Stimulated activated CD4-positive, alpha-beta T cell treated with anti-CD3 and anti-CD28 coated beads, Interleukin-4, amount 100 ng/mL, for 1 hour (primary cell): Measurements from ENCODE around the gene FAAH.

ENCODE experiments used
- DNase-seq: peaks from one replicate; pipeline ENCODE4 v3.0.0-alpha.2; 2020

Gene FAAH

DNA sequence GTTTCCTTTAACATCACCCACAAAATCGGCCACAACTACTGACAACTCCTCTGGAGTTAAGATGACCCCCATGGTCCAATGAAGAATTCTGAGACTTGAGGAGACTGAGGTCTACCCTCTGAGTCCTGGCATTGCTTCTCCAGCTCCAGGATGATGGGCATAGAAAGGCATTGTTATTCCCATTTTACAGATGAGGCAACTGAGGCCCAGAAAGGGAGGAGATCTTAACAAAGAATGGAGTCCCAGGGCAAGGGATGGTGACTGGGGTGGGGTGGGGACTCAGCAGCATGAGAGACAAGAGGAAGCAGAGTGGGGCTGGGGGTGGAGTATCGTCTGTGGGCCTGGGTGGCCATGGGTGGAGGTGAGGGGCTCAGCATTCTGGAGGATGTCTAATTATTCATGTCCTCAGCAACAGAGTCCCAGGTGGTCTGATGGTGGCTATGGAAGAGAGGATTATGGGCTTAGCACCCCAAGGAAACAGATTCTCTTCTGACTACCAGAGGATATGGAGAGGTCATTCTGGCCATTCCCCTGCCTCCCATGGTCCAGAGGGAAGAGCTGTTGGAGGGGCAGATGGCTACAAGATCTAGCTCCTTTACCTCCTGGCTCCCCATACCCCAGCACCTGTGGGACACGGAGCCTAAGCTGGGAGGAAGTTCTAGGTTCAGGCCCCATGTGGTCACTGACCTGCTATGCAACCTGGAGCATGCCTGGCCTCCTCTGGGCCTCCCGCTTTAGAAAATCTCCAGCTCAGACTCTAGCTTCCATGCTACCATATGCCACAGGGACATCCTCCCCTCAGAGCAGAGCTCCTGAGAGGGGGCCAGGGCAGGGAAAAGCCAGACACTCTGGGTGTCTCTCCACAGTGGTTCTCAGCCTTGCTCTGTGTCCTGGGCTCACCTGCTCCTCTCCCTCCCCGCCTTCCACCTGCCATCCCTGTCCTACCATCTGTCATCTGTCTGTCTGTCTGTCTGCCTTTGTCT lies 58.1 kb downstream of the FAAH start:
- DNase-seq: no peak

DNA sequence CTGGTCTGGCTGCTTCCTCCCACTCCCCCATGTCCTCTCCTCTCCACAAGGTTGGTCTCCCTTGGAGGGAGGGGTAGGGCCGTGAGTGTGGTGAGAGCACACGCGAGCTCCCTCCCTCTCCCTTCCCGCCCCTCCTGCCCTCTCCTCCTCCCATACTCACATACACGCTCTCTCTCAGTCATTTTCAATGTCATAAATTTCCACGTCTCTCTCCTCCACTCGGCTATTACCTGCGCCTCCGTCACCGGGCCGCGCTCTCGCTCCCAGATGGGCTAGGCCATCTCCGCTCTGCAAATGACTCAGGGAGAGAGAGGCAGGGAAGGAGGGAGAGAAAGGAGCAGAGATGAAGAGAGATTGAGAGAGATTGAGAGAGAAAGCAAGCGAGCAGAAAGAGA lies 58.8 kb downstream of the FAAH start:
- no peak for DNase-seq

DNA sequence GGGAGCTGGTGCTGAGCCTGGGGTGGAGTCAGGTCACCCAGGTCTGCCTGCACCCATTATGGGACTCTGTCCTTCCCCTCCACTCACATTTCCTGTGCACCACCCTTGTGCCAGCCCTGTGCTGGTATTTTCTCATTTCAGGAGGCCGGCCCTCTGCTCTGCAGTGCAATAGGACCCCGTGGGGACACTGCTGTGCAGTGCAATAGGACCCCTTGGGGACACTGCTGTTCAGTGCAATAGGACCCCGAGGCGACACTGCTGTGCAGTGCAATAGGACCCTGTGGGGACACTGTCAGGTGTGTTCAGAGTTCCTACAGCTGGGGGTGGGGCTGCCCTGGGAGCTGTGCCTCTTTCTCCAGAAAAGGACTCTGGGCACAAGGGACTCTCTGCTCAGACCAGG lies 59.3 kb downstream of the FAAH start:
- no peak for DNase-seq

DNA sequence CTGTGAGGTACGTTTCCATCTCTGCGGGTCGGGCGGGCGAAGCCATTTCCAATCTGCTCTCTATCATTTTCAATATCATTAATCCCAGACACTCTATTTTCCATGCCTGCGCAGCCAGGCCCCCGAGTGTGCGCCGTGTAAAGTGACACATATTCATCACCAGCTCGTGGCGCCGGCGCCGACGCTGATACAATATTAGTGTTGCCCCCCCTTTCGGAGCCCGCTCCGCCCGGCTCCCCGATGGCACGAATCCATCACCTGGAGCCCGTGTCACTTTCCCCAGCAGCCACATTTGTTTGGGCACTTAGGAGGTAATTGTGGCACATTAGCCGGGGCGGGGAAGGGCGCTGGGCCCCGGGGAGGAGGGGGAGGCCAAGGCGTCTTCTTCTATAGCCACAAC lies 61.8 kb downstream of the FAAH start:
- DNase-seq: no peak

DNA sequence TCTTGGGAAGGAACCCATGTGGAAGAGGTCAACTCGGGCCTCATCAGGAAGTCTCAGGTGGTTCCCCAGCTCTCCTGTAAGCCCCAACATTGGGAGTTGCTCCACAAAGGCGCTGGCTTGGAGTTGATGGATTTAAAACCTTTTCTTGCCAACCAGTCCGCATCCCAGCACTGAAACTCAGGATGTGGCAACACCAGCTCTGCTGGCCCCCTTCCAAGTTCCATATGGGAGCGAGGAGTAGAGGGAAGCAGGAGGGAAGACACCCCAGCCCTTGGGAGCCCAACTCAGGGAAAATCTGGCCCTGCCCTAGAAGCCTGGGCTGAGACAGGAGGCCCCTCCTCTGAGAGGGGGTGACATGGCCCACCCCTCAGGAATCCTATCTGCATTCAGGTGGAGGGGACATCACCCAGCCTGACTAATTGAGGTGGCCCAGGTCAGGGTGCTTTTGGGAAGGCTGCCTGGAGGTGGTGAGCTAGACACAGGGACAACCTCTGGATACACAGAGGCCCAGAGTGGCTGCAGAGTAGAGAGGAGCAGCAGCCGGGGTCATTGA lies 62.4 kb downstream of the FAAH start:
- no peak for DNase-seq

DNA sequence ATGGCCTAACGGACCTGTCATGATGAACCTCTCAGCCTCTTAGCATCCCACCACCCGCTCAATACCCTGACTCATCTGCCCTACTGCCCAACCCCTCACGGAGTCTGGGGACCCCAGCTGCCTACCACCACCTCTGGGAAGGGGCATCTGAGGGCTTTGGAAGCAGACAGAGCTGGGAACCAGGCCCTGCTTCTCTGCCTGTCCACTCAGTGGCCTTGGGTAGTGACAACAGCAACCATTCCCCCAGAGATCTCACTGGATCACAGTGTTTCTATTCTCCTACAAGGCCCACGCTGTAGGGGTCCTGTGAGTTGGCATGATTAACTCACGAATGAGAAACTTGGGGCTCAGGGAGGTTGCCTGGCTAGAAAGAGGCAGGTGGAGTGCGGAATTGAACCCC lies 63.1 kb downstream of the FAAH start:
- DNase-seq: no peak

DNA sequence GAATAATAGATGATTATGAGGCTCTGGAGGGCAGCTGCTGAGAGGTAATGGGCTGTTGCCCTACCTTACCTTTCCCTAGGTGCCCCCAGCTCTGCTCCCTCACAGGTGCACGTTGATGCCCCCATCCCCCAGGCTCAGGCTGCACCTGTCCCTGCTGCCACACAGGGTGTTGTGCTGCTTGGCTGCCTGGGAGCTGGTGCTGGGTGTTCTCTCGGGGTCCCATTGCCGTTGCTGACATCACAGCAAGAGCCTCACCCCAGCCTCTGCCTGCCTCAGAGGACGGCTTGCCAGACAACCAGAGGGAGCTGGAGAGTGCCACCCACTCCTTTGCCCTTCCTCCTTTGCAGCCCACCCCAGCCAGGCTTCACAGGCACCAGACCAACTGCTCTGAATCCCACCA lies 64.1 kb downstream of the FAAH start:
- no peak for DNase-seq

DNA sequence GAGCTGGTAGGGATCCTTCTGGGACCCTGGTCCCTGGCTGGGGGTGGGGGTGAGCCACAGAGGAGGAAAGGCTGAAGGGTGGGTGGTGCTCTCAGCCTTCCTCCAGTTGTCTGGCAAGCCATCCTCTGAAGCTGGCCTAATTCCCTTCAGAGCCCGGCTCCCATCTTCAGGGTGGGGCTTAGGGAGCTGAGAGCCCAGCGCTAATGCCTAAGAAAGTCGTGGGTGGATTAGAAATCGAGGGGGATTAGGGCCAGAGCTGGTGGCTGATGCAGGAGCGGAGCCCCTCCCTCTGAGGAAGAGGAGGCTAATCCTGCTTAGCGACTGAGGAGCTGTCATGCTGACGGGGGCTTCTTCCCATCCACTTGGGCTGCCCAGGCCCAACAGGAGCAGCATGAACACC lies 64.7 kb downstream of the FAAH start:
- DNase-seq: no peak

DNA sequence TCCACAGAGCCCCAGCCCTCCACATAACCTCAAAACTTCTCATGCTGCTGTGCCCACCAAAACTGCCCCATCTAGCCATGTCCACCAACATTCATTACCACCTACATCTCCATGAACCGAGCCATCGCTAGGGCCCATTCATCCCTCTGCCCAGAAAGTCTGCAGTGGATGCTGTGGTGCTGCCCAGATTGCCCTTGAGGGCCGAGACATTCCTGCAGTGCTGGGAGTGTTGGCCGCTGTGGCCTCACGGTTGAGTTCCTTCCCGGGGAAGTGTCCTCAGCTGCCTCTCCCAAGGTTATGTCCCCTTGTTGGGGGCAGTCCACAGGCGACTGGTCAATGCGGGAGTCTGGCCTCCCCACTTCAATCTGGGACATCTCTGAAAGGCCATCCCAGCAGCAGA lies 65.2 kb downstream of the FAAH start:
- no peak for DNase-seq

DNA sequence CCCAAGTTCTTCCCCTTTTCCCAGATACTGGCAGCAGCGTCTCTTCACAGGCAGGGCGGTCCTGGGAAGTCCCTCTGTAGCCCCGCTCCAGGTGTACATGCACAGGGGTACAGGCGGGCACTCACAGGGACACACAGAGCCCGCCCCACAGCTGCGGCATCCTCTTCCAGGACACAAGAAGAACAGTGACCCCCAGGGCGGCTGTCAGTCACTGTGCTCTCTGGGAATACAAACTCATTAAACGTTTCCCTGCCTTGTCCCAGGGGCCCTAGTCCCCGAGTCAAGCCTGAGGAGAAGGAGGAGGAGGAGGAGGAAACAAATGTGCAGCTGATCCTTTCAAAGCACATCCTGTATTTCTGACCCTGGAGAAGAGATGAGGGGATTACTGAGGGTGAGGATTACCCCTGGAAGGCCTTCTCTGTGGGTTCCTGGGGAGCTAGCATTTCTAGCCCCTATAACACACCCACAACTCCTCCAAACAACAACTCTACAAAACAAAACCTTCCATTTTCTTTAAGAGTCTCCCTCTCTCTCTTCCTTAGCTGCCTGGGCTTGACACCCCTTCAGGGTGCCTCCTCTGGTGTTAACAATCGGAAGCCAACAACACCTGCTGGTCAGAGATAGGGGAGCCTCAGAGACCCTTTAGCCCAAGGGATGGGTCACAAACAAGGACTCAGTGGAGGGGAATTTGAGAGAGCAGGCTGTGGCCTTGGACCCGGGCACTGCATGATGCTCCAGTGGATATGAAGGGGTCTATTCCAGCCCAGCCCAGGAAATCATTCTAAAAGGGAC lies 67.1 kb downstream of the FAAH start:
- no peak for DNase-seq

DNA sequence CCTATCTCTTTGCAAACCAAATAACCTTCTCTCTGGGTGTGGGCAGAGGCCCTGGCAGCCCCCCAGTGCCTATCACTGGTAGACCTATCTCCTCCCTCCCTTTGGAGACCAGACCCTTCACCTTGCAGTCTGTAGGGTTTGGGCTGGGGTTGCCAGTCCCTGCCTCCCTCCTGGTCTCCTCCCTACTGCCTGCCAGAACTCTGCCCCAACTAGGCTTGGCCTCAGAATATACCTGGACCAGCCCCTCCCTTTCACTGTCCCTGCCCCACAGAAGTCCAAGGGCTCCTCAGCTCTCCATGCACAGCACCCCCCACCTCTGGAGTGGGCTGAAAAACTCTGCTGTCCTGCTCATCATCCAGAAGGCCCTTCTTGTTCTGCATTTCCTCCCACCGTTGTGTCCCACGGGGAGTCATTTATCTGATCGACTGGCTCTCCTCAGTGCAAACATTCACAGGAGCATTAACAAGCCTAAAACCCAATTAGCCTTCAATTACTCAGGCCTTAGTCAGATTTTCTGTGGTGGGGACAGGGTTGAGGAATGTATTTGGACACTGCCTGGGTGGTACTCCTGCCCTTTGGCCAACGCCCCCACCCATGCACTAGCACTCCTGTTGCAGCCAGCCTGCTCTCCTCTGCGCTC lies 67.8 kb downstream of the FAAH start:
- DNase-seq: no peak
